WTC11 (cell line): ENCODE data around the gene CLTB. TPM values are rescaled to one million over a fixed set of nuclear protein-coding genes. Genes with fewer than 3 reads are reported as not detected.

Source experiments
- ATAC-seq: fragments of 200-7000 bp; cut with Tn5 transposase; 2 replicates; pipeline ENCODE4 v1.10.0; 2021; ENCODE audit warnings: mild to moderate bottlenecking, moderate library complexity
- CTCF ChIA-PET: fragments of 300-600 bp; sonication (Branson Sonifier 250); formaldehyde crosslinking; loops from one replicate; lab custom pipeline; 2021; ENCODE audit warnings: antibody characterized with exemption; lab: Charles Lee
- POLR2A ChIA-PET: fragments of 350-600 bp; sonication (Branson Sonifier 250); formaldehyde crosslinking; loops from one replicate; lab custom pipeline; 2021; ENCODE audit warnings: antibody characterized with exemption; lab: Charles Lee
- DNase-seq: peaks from one replicate; pipeline ENCODE4 v3.0.0; 2021; ENCODE audit warnings: low spot score
- H3K27ac Mint-ChIP-seq: 2 replicates; pipeline ENCODE4 v1.8.0; 2021; ENCODE audit warnings: mixed read lengths
- H3K27me3 Mint-ChIP-seq: 2 replicates; pipeline ENCODE4 v1.8.0; 2021; ENCODE audit warnings: low read depth, mild to moderate bottlenecking, moderate library complexity, mixed read lengths
- H3K36me3 Mint-ChIP-seq: 2 replicates; pipeline ENCODE4 v1.8.0; 2021; ENCODE audit warnings: mixed read lengths
- H3K4me1 Mint-ChIP-seq: 2 replicates; pipeline ENCODE4 v1.8.0; 2022; ENCODE audit warnings: mixed read lengths
- H3K4me3 Mint-ChIP-seq: 2 replicates; pipeline ENCODE4 v1.8.0; 2021; ENCODE audit warnings: mild to moderate bottlenecking, moderate library complexity, mixed read lengths
- H3K9me3 Mint-ChIP-seq: 2 replicates; pipeline ENCODE4 v1.8.0; 2021; ENCODE audit warnings: mixed read lengths
- ATF1 ChIP-seq: sonication (generic); formaldehyde crosslinking; IDR thresholded peaks from 2 replicates; pipeline ENCODE4 v1.8.1; 2023; ENCODE audit warnings: mild to moderate bottlenecking, moderate library complexity, missing genetic modification reagents
- CBFB ChIP-seq: sonication (generic); formaldehyde crosslinking; IDR thresholded peaks from 2 replicates; pipeline ENCODE4 v1.8.1; 2022; ENCODE audit warnings: mild to moderate bottlenecking, low read depth, missing genetic modification reagents
- GABPB1 ChIP-seq: sonication (generic); formaldehyde crosslinking; IDR thresholded peaks from 2 replicates; pipeline ENCODE4 v1.8.1; 2023; ENCODE audit warnings: mild to moderate bottlenecking, missing genetic modification reagents
- IRF2 ChIP-seq: sonication (generic); formaldehyde crosslinking; IDR thresholded peaks from 2 replicates; pipeline ENCODE4 v1.8.0; 2022; ENCODE audit warnings: low read depth, missing genetic modification reagents, borderline replicate concordance
- NR3C1 ChIP-seq: sonication (generic); formaldehyde crosslinking; conservative IDR thresholded peaks from 2 replicates; pipeline ENCODE4 v1.8.1; 2023; ENCODE audit warnings: low read depth, mild to moderate bottlenecking, missing genetic modification reagents
- TP53 ChIP-seq: sonication (generic); formaldehyde crosslinking; IDR thresholded peaks from 2 replicates; pipeline ENCODE4 v1.8.1; 2023; ENCODE audit warnings: mild to moderate bottlenecking, missing genetic modification reagents
- ZNF317 ChIP-seq: sonication (generic); formaldehyde crosslinking; IDR thresholded peaks from 2 replicates; pipeline ENCODE4 v1.8.1; 2023; ENCODE audit warnings: low read depth, mild to moderate bottlenecking, moderate library complexity, missing genetic modification reagents, borderline replicate concordance
- ZNF396 ChIP-seq: fragments of 250-450 bp; sonication (Bioruptor Pico); IDR thresholded peaks from 2 replicates; pipeline ENCODE4 v1.8.0; 2021; ENCODE audit warnings: mild to moderate bottlenecking, moderate library complexity, borderline replicate concordance
- ZNF423 ChIP-seq: fragments of 250-450 bp; sonication (Bioruptor Pico); IDR thresholded peaks from 2 replicates; pipeline ENCODE4 v2.1.2; 2022; ENCODE audit warnings: mild to moderate bottlenecking, moderate library complexity
- total RNA-seq: library from RNA; stranded (reverse); gene quantifications from 3 replicates; pipeline ENCODE4 v1.2.3, GENCODE V29; 2021
- TF ChIP-seq, protein P1 (sequence below): sonication (generic); formaldehyde crosslinking; IDR thresholded peaks from 2 replicates; pipeline ENCODE4 v1.8.1; 2023; ENCODE audit warnings: mild to moderate bottlenecking, moderate library complexity, missing genetic modification reagents
- TF ChIP-seq, protein P2 (sequence below): sonication (generic); formaldehyde crosslinking; IDR thresholded peaks from 2 replicates; pipeline ENCODE4 v1.8.1; 2023; ENCODE audit warnings: mild to moderate bottlenecking, missing genetic modification reagents, borderline replicate concordance
- TF ChIP-seq, protein P3 (sequence below): sonication (generic); formaldehyde crosslinking; IDR thresholded peaks from 2 replicates; pipeline ENCODE4 v1.8.1; 2023; ENCODE audit warnings: mild to moderate bottlenecking, missing genetic modification reagents
- TF ChIP-seq, protein P4 (sequence below): fragments of 250-450 bp; sonication (Bioruptor Pico); IDR thresholded peaks from 2 replicates; pipeline ENCODE4 v1.9.0; 2021; ENCODE audit warnings: mild to moderate bottlenecking, borderline replicate concordance

The CLTB gene
- total RNA-seq, 1 experiment from 2014 or later, result 33.8 TPM

DNA sequence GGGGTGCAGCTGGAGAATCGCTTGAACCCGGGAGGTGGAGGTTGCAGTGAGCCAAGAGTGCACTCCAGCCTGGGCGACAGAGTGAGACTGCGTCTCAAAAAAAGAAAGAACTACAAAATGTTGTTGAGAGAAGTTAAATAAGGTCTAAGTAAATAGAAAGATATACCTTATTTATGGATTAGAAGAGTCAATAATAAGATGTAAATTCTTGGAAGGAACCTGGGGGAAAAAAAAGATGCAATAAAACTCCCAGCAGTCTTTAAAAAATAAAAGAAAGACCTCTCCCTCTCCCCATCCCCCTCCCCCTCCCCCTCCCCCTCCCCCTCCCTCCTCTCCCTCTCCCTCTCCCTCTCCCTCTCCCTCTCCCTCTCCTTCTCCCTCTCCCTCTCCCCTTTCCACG is 16.4 kb upstream of the CLTB start (continued):
- TF ChIP-seq, protein P1, sequence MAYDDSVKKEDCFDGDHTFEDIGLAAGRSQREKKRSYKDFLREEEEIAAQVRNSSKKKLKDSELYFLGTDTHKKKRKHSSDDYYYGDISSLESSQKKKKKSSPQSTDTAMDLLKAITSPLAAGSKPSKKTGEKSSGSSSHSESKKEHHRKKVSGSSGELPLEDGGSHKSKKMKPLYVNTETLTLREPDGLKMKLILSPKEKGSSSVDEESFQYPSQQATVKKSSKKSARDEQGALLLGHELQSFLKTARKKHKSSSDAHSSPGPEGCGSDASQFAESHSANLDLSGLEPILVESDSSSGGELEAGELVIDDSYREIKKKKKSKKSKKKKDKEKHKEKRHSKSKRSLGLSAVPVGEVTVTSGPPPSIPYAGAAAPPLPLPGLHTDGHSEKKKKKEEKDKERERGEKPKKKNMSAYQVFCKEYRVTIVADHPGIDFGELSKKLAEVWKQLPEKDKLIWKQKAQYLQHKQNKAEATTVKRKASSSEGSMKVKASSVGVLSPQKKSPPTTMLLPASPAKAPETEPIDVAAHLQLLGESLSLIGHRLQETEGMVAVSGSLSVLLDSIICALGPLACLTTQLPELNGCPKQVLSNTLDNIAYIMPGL (CRISPR knock-in tag), result no peak
- TF ChIP-seq NR3C1 (CRISPR knock-in tag), result no peak
- no peak for TF ChIP-seq ZNF423 (CRISPR knock-in tag)
- TF ChIP-seq ZNF317 (CRISPR knock-in tag), result no peak
- TF ChIP-seq, protein P2, sequence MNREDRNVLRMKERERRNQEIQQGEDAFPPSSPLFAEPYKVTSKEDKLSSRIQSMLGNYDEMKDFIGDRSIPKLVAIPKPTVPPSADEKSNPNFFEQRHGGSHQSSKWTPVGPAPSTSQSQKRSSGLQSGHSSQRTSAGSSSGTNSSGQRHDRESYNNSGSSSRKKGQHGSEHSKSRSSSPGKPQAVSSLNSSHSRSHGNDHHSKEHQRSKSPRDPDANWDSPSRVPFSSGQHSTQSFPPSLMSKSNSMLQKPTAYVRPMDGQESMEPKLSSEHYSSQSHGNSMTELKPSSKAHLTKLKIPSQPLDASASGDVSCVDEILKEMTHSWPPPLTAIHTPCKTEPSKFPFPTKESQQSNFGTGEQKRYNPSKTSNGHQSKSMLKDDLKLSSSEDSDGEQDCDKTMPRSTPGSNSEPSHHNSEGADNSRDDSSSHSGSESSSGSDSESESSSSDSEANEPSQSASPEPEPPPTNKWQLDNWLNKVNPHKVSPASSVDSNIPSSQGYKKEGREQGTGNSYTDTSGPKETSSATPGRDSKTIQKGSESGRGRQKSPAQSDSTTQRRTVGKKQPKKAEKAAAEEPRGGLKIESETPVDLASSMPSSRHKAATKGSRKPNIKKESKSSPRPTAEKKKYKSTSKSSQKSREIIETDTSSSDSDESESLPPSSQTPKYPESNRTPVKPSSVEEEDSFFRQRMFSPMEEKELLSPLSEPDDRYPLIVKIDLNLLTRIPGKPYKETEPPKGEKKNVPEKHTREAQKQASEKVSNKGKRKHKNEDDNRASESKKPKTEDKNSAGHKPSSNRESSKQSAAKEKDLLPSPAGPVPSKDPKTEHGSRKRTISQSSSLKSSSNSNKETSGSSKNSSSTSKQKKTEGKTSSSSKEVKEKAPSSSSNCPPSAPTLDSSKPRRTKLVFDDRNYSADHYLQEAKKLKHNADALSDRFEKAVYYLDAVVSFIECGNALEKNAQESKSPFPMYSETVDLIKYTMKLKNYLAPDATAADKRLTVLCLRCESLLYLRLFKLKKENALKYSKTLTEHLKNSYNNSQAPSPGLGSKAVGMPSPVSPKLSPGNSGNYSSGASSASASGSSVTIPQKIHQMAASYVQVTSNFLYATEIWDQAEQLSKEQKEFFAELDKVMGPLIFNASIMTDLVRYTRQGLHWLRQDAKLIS (CRISPR knock-in tag), result no peak
- TF ChIP-seq, protein P3, sequence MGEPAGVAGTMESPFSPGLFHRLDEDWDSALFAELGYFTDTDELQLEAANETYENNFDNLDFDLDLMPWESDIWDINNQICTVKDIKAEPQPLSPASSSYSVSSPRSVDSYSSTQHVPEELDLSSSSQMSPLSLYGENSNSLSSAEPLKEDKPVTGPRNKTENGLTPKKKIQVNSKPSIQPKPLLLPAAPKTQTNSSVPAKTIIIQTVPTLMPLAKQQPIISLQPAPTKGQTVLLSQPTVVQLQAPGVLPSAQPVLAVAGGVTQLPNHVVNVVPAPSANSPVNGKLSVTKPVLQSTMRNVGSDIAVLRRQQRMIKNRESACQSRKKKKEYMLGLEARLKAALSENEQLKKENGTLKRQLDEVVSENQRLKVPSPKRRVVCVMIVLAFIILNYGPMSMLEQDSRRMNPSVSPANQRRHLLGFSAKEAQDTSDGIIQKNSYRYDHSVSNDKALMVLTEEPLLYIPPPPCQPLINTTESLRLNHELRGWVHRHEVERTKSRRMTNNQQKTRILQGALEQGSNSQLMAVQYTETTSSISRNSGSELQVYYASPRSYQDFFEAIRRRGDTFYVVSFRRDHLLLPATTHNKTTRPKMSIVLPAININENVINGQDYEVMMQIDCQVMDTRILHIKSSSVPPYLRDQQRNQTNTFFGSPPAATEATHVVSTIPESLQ (CRISPR knock-in tag), result no peak

DNA sequence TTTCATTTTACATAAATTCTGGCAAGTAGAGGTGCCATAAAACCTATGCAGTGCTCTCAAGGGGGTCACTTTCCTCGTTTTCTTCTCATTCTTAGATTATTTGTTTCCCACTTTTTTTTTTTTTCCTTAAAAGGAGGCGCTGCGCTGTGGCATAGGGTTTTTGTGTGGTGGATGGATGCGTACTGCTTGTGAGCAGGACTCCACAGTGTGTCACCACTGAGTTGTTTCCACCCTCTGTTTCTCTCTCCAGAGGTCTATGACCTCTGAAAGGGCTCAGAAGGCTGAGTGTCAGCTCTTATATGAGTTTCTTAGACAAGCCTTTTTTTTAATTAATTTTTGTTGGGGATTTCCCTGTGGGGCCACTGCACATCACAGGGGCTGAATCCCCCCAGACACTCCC is 13.6 kb upstream of the CLTB start:
- H3K27me3 Mint-ChIP-seq, result peaks cover 19% of the 10 kb centered on the region
- ATAC-seq, result no peak
- no peak for DNase-seq
- peaks cover 18% of the 10 kb centered on the region for H3K36me3 Mint-ChIP-seq
- no peak overlapping the region for H3K4me3 Mint-ChIP-seq
- CTCF ChIA-PET, result interaction anchor here (3.5 kb wide), 1 partner anchor 18 kb away, joined by 15 read pairs; no protein-coding TSS in a partner anchor
- TF ChIP-seq ATF1 (CRISPR knock-in tag) (no peak), CBFB (CRISPR knock-in tag) (no peak), ZNF396 (CRISPR knock-in tag) (no peak), NR3C1 (CRISPR knock-in tag) (no peak), IRF2 (CRISPR knock-in tag) (no peak), TP53 (no peak), GABPB1 (CRISPR knock-in tag) (no peak)
- TF ChIP-seq, protein P4, sequence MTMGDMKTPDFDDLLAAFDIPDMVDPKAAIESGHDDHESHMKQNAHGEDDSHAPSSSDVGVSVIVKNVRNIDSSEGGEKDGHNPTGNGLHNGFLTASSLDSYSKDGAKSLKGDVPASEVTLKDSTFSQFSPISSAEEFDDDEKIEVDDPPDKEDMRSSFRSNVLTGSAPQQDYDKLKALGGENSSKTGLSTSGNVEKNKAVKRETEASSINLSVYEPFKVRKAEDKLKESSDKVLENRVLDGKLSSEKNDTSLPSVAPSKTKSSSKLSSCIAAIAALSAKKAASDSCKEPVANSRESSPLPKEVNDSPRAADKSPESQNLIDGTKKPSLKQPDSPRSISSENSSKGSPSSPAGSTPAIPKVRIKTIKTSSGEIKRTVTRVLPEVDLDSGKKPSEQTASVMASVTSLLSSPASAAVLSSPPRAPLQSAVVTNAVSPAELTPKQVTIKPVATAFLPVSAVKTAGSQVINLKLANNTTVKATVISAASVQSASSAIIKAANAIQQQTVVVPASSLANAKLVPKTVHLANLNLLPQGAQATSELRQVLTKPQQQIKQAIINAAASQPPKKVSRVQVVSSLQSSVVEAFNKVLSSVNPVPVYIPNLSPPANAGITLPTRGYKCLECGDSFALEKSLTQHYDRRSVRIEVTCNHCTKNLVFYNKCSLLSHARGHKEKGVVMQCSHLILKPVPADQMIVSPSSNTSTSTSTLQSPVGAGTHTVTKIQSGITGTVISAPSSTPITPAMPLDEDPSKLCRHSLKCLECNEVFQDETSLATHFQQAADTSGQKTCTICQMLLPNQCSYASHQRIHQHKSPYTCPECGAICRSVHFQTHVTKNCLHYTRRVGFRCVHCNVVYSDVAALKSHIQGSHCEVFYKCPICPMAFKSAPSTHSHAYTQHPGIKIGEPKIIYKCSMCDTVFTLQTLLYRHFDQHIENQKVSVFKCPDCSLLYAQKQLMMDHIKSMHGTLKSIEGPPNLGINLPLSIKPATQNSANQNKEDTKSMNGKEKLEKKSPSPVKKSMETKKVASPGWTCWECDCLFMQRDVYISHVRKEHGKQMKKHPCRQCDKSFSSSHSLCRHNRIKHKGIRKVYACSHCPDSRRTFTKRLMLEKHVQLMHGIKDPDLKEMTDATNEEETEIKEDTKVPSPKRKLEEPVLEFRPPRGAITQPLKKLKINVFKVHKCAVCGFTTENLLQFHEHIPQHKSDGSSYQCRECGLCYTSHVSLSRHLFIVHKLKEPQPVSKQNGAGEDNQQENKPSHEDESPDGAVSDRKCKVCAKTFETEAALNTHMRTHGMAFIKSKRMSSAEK, result no peak
- TF ChIP-seq, all 79 proteins: peak for 0
- Mint-ChIP-seq H3K27ac (no peak overlapping the region), H3K9me3 (peaks cover 30% of the 10 kb centered on the region), H3K4me1 (no peaks in the 10 kb centered on the region)
- POLR2A ChIA-PET, result no interaction called here
